HG02981 (cell line): Measurements from ENCODE around the gene PNMA1.

ENCODE experiments used
- ATAC-seq: cut with Tn5 transposase; IDR thresholded peaks from one replicate; pipeline ENCODE4 v1.9.1; 2021; ENCODE audit warnings: mild to moderate bottlenecking, moderate library complexity; ENCODE audit not compliant: unreplicated experiment

Gene PNMA1

DNA sequence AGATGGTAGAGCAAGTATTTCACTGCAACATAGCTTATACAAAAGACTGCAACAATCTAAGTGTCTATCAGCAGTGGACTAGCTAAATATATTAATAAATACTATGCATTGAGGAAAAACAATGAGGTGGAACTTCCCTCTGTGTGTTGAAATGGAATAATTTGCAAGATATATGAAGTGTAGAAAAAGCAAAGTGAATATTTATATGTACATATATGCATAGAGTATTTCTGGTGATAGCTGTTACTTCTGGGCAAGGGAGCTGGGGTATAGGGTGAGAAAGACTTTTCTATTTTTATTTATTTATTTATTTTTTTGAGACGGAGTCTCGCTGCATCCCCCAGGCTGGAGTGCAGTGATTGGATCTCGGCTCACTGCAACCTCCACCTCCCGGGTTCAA lies 35.5 kb downstream of the PNMA1 start:
- ATAC-seq, result no peak

DNA sequence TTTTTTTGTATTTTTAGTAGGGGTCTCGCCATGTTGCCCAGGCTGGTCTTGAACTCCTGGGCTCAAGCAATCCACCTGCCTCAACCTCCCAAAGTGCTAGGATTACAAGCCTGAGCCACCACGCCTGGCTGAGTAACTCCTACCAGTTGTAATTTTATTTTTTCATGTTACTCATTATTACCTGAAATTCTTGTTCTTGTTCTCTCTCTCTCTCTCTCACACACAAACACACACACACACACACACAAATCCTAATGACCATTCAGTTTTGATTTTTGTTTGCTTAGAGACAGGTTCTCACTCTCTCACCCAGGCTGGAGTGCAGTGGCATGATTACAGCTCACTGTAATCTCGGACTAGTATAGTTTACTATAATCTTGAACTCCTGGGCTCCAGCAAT lies 39.2 kb downstream of the PNMA1 start:
- no peak for ATAC-seq

DNA sequence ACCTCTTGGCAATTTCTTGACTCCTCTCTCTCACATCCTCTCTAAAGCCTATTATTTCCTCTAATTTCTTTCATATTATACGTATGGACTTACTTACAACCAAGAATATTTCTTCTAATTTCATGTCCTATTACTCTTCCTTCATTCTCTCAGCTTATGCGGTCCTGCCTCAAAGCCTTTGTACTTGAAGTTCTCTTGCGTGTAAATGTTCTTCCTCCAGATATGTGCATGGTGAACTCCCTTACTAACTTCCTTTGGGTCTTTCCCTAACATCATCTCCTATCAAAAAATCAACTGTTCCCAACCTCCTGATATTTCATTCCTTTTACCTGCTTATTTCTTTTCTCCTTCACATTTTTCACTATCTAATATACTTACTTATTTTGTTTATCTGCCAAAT lies 46.3 kb downstream of the PNMA1 start:
- ATAC-seq, result no peak

DNA sequence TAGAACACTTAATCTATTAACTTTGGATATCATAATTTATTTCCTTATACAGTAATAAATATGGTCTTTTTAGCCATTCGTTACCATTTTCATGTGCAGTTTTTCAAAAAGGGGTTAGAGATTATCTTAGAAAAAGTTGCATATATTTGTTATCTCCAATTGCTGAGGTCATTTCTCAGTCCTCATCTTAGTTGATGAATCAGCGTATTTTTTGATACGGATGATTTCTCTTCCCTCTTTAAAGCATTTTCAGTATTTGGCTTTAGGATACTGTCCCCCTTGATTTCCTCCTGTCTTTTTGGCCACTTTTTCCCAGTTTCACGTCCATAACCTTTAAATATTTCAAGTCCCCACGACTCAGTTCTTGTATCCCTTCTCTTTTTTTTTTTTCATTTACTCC lies 47.6 kb downstream of the PNMA1 start:
- no peak for ATAC-seq

DNA sequence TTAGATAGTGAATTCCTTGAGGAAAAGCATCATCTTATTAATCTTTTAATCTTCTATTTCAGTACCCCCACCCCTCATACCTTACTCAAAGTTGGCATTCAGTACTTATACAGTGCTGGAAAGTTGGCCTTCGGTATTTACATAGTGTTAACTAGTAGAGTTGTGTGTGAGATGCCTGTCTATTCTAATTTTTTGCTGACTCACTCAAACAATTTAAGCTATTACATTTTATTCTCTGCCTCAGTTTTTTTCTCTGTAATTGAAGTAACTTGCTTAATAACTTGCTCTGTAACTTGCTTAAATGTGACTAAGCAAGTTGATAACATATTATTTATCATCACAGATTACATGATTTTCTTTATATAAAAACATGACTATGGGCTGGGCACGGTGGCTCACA lies 49.1 kb downstream of the PNMA1 start:
- ATAC-seq, result no peak

DNA sequence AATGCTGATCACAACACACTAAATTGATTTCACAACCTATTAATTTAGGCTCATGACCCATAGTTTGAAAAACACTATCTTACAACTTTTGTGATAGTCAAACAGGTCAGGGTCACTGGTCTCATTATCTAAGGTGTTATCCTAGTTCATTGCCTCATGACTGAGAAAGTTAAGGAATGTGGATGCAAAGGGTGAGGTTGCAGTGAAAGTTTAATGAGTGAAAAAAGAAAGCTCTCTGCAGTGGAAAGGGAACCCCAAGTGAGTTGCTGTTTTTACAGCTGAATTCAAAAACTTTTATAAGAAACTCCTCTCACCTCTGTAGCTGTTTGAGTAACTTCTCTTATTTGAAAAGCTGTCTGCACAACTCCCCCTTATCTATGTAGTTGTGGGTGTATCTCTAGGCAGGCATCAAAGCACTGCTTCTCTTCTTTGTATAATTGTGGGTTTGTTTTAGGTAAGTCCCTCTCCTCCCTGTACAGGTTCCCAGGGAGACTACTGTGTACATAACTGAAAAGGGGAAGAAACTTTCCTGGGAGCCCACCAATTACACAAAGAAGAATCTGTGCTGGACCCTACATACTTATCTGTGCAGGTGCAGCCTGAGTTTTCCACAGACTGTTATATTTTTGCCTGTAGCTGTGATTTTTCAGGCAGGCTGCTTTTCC lies 50.5 kb downstream of the PNMA1 start:
- no peak for ATAC-seq

DNA sequence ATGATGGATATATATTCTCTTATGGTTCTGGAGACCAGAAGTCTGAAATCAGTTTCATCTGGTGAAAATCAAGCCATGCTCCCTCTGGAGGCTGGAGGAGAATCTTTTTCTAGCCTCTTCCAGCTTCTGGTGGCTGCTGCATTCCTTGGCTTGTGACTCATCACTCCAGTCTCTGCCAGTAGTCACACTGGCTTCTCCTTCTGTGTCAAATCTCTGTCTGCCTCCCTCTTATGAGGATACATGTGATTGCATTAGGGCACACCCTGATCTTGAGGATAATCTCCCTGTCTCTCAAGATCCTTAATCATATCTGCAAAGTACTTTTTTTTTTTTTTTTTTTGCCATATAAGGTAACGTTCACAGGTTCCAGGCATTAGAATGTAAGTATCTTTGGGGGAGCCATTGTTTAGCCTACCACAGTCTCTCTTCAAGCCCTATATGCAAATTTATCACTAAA lies 51.7 kb downstream of the PNMA1 start:
- no peak for ATAC-seq

DNA sequence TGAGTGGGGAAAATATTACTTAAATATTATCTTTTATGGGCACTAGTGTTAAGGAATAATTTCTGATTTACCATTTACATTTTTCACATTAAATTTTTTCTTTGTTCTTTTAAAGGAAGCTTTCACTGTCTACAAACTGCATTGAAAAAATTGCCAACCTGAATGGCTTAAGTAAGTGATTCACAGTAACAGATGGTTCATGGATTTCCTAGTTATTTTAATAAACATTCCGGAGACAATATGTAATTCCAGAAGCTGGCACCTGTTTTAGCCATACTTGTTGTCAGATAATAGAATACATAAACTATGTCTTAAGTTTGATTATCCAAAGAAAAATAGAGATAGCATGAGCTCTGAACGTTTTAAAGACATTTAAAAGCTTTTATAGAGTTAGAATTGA lies 52.3 kb downstream of the PNMA1 start:
- no peak for ATAC-seq
